ENCODE measurements around the gene SCG3. TPM values are rescaled to one million over a fixed set of nuclear protein-coding genes. Genes with fewer than 3 reads are reported as not detected.
A peak's percentile ranks its signal among the peaks of the same experiment; 100 is the strongest.

Gene SCG3
- total and polyA plus RNA-seq, 2 donors: 0.19 to 0.59 TPM

DNA sequence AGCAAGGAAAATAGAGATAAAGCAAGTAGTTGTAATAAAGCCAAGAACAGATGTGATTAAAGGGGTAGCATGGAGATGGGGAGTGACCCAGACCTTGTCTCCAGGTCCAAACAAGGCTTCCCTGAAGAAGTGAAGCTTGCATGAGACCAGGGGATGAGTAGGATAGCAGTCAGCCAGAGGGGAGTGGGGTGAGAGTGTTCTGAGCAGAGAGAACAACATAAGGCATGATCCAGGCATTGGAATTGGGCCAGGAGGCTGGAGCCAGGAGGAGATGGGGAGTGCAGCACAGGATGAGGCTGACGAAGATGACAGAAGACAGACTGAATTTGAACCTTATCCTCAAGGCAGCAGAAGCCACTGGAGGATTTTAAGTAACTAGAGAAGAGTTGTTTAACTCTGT is 77.3 kb downstream of the SCG3 start:
- H3K27ac ChIP-seq (ENCODE audit: low read depth in 1 of 2, low read length in 1 of 2): no peak overlapping the region
- peaks cover 4 to 14% of the 10 kb centered on the region in 2 donors for H3K4me1 ChIP-seq (ENCODE audit: control insufficient read depth in 2 of 2, insufficient read depth in 2 of 2, low read length in 2 of 2)

DNA sequence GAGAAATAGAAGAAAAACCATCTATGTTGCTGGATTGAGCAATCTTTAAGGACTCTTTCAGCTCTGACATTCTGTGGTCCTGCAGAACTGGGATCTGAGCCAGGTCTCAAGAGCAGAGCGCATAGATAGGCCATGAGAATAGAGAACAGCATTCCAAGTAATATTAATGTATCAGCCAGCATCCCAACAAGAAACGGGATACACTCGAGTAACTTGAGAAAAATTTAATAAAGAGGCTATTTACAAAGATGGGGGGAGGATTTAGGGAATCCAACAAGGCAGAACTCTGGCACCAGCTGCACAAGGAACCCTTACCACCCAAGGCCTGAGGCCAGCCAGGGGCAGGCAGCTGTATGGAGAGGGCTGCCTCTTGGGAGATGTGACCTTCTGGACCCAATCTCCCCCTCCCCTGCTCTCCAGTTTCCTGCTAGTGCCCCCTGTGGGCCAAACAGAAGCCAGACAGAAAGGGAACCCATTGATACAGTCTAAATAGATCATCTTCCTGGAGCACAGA is 78.3 kb downstream of the SCG3 start:
- no peak for DNase-seq (ENCODE audit: low read depth in 6 of 9, low spot score in 9 of 9)
- Histone ChIP-seq H3K4me3 (ENCODE audit: low read length in 2 of 2) (no peak overlapping the region), H3K4me1 (ENCODE audit: control insufficient read depth in 2 of 2, insufficient read depth in 2 of 2, low read length in 2 of 2) (peaks cover 0 to 14% of the 10 kb centered on the region in 2 donors), H3K36me3 (ENCODE audit: control insufficient read depth in 2 of 2, insufficient read depth in 2 of 2, low read length in 1 of 2) (no peaks in the 10 kb centered on the region), H3K27ac (ENCODE audit: low read depth in 1 of 2, low read length in 1 of 2) (no peak overlapping the region), H3K9me3 (ENCODE audit: control insufficient read depth in 2 of 2, insufficient read depth in 1 of 2, low read length in 1 of 2) (no peaks in the 10 kb centered on the region), H3K27me3 (ENCODE audit: control insufficient read depth in 2 of 2, insufficient read depth in 1 of 2, low read length in 1 of 2) (no peaks in the 10 kb centered on the region)
- WGBS: 95% methylated on average over 3 of the region's 3 CpGs

More for the DNA sequence above, 77.3 kb downstream of the SCG3 start:
- Histone ChIP-seq H3K36me3 (ENCODE audit: control insufficient read depth in 2 of 2, insufficient read depth in 2 of 2, low read length in 1 of 2) (no peaks in the 10 kb centered on the region), H3K27me3 (ENCODE audit: control insufficient read depth in 2 of 2, insufficient read depth in 1 of 2, low read length in 1 of 2) (no peaks in the 10 kb centered on the region), H3K4me3 (ENCODE audit: low read length in 2 of 2) (no peak overlapping the region), H3K9me3 (ENCODE audit: control insufficient read depth in 2 of 2, insufficient read depth in 1 of 2, low read length in 1 of 2) (no peaks in the 10 kb centered on the region)
- WGBS: 98% methylated on average over 1 of the region's 1 CpG
- DNase-seq (ENCODE audit: low read depth in 6 of 9, low spot score in 9 of 9): no peak

- DNase-seq (ENCODE audit: low read depth in 6 of 9, low spot score in 9 of 9): no peak
- Histone ChIP-seq H3K4me1 (ENCODE audit: control insufficient read depth in 2 of 2, insufficient read depth in 2 of 2, low read length in 2 of 2) (peaks cover 0 to 7% of the 10 kb centered on the region in 2 donors), H3K27ac (ENCODE audit: low read depth in 1 of 2, low read length in 1 of 2) (no peak overlapping the region), H3K36me3 (ENCODE audit: control insufficient read depth in 2 of 2, insufficient read depth in 2 of 2, low read length in 1 of 2) (no peaks in the 10 kb centered on the region), H3K4me3 (ENCODE audit: low read length in 2 of 2) (no peak overlapping the region), H3K9me3 (ENCODE audit: control insufficient read depth in 2 of 2, insufficient read depth in 1 of 2, low read length in 1 of 2) (no peaks in the 10 kb centered on the region), H3K27me3 (ENCODE audit: control insufficient read depth in 2 of 2, insufficient read depth in 1 of 2, low read length in 1 of 2) (no peaks in the 10 kb centered on the region)
- 68% methylated on average over 3 of the region's 3 CpGs for WGBS
These were observed 79.5 kb downstream of the SCG3 start for GRCh38 chr15:51760805-51761204.

DNA sequence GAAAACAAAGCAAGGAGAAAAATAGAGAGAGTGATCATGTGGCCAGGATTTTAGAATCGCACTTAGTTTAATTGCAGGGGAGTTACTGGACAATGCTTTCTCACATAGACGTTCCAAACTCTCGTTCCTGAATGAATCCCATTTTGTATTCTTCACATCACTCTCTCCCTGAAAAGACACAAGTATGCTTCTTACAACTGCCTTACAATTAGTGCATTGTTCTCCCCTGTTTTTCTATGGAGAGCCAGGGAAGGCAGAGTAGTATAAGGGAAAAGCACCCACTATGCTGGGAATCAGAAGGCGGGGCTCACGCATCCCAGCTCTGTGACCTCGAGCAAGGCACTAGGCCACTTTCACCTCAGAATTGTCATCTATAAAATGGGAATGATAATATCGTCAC is 84.4 kb downstream of the SCG3 start:
- no peaks in the 10 kb centered on the region for H3K9me3 ChIP-seq (ENCODE audit: control insufficient read depth in 2 of 2, insufficient read depth in 1 of 2, low read length in 1 of 2)
- H3K4me3 ChIP-seq (ENCODE audit: low read length in 2 of 2): no peak overlapping the region
- peaks cover 0 to 6% of the 10 kb centered on the region in 2 donors for H3K4me1 ChIP-seq (ENCODE audit: control insufficient read depth in 2 of 2, insufficient read depth in 2 of 2, low read length in 2 of 2)
- peaks cover 0 to 4% of the 10 kb centered on the region in 2 donors for H3K36me3 ChIP-seq (ENCODE audit: control insufficient read depth in 2 of 2, insufficient read depth in 2 of 2, low read length in 1 of 2)
- WGBS: 99% methylated on average over 7 of the region's 7 CpGs
- H3K27ac ChIP-seq (ENCODE audit: low read depth in 1 of 2, low read length in 1 of 2): no peak overlapping the region
- no peak for DNase-seq (ENCODE audit: low read depth in 6 of 9, low spot score in 9 of 9)
- no peaks in the 10 kb centered on the region for H3K27me3 ChIP-seq (ENCODE audit: control insufficient read depth in 2 of 2, insufficient read depth in 1 of 2, low read length in 1 of 2)

GRCh38 chr15:51766341-51766740 is 85.0 kb downstream of the SCG3 start:
- no peak overlapping the region for H3K4me3 ChIP-seq (ENCODE audit: low read length in 2 of 2)

GRCh38 chr15:51768018-51768417 is 86.7 kb downstream of the SCG3 start:
- DNase-seq (ENCODE audit: low read depth in 6 of 9, low spot score in 9 of 9): peak in 1 of 9 donors; percentile 44
- no peaks in the 10 kb centered on the region for H3K9me3 ChIP-seq (ENCODE audit: control insufficient read depth in 2 of 2, insufficient read depth in 1 of 2, low read length in 1 of 2)
- no peak overlapping the region for H3K4me3 ChIP-seq (ENCODE audit: low read length in 2 of 2)
- peaks cover 0 to 6% of the 10 kb centered on the region in 2 donors for H3K4me1 ChIP-seq (ENCODE audit: control insufficient read depth in 2 of 2, insufficient read depth in 2 of 2, low read length in 2 of 2)
- WGBS: 66% methylated on average over 9 of the region's 9 CpGs
- H3K27me3 ChIP-seq (ENCODE audit: control insufficient read depth in 2 of 2, insufficient read depth in 1 of 2, low read length in 1 of 2): no peaks in the 10 kb centered on the region
- peaks cover 0 to 7% of the 10 kb centered on the region in 2 donors for H3K36me3 ChIP-seq (ENCODE audit: control insufficient read depth in 2 of 2, insufficient read depth in 2 of 2, low read length in 1 of 2)
- H3K27ac ChIP-seq (ENCODE audit: low read depth in 1 of 2, low read length in 1 of 2): peak overlapping the region; percentile 39 to 74

More at GRCh38 chr15:51766341-51766740, 85.0 kb downstream of the SCG3 start:
- 99% methylated on average over 1 of the region's 1 CpG for WGBS
- no peak for DNase-seq (ENCODE audit: low read depth in 6 of 9, low spot score in 9 of 9)
- H3K4me1 ChIP-seq (ENCODE audit: control insufficient read depth in 2 of 2, insufficient read depth in 2 of 2, low read length in 2 of 2): peaks cover 0 to 6% of the 10 kb centered on the region in 2 donors
- H3K27ac ChIP-seq (ENCODE audit: low read depth in 1 of 2, low read length in 1 of 2): no peak overlapping the region
- peaks cover 0 to 4% of the 10 kb centered on the region in 2 donors for H3K36me3 ChIP-seq (ENCODE audit: control insufficient read depth in 2 of 2, insufficient read depth in 2 of 2, low read length in 1 of 2)
- H3K9me3 ChIP-seq (ENCODE audit: control insufficient read depth in 2 of 2, insufficient read depth in 1 of 2, low read length in 1 of 2): no peaks in the 10 kb centered on the region
- H3K27me3 ChIP-seq (ENCODE audit: control insufficient read depth in 2 of 2, insufficient read depth in 1 of 2, low read length in 1 of 2): no peaks in the 10 kb centered on the region

Other genes with a start within 250 kb of the SCG3 start
- 18.9 TPM for gene DMXL2, start 58.7 kb upstream of the SCG3 start, total RNA-seq
- gene DMXL2, start 58.7 kb upstream of the SCG3 start, polyA plus RNA-seq: 34.8 TPM
- 19.6 TPM for gene LYSMD2, start 56.2 kb downstream of the SCG3 start, total RNA-seq
- 30.1 TPM for gene LYSMD2, start 56.2 kb downstream of the SCG3 start, polyA plus RNA-seq
- gene TMOD2, start 70.1 kb downstream of the SCG3 start, total RNA-seq: 5.7 TPM
- 4.8 TPM for gene TMOD2, start 70.1 kb downstream of the SCG3 start, polyA plus RNA-seq
- gene TMOD3, start 148.2 kb downstream of the SCG3 start, total RNA-seq: 26.3 TPM
- 15.8 TPM for gene TMOD3, start 148.2 kb downstream of the SCG3 start, polyA plus RNA-seq